ENCODE measurements around the gene DRD4.

- no peak for TF ChIP-seq POLR2A (IDR thresholded peaks at IDR 0.05; ENCODE audit: low read depth, low read length)
- TF ChIP-seq EZH2 (IDR thresholded peaks at IDR 0.05; ENCODE audit: borderline replicate concordance, control insufficient read depth, low read depth, low read length): no peak
- TF ChIP-seq, protein P1, sequence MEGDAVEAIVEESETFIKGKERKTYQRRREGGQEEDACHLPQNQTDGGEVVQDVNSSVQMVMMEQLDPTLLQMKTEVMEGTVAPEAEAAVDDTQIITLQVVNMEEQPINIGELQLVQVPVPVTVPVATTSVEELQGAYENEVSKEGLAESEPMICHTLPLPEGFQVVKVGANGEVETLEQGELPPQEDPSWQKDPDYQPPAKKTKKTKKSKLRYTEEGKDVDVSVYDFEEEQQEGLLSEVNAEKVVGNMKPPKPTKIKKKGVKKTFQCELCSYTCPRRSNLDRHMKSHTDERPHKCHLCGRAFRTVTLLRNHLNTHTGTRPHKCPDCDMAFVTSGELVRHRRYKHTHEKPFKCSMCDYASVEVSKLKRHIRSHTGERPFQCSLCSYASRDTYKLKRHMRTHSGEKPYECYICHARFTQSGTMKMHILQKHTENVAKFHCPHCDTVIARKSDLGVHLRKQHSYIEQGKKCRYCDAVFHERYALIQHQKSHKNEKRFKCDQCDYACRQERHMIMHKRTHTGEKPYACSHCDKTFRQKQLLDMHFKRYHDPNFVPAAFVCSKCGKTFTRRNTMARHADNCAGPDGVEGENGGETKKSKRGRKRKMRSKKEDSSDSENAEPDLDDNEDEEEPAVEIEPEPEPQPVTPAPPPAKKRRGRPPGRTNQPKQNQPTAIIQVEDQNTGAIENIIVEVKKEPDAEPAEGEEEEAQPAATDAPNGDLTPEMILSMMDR (IDR thresholded peaks at IDR 0.05 in 2 of 3, conservative IDR thresholded peaks at IDR 0.05 in 1 of 3; ENCODE audit: control insufficient read depth in 2 of 3, extremely low read depth in 1 of 3, insufficient read depth in 1 of 3, low read depth in 3 of 3, low read length in 3 of 3): no peak
- TF ChIP-seq NR2C2 (IDR thresholded peaks at IDR 0.05; ENCODE audit: borderline replicate concordance, control insufficient read depth, insufficient read length, low read depth): no peak
- TF ChIP-seq MTA2 (IDR thresholded peaks at IDR 0.05; ENCODE audit: low read depth): no peak
- no peak for TF ChIP-seq SREBF2 (IDR thresholded peaks at IDR 0.05; ENCODE audit: low read length)
- TF ChIP-seq HDGF (IDR thresholded peaks at IDR 0.05): no peak
- no peak for TF ChIP-seq ESRRA (IDR thresholded peaks at IDR 0.05; ENCODE audit: low read length)
- TF ChIP-seq EED (IDR thresholded peaks at IDR 0.05; ENCODE audit: low read depth): no peak
Measured at GRCh38 chr11:617199-617911, 19.7 kb upstream of the DRD4 start.
